GM23248 (cell line): ENCODE results near the gene CLEC2D.

Source experiments
- EZH2 ChIP-seq: fragments of 200-600 bp; sonication (generic); IDR thresholded peaks from 2 replicates; pipeline ENCODE4 v1.6.1; 2018; ENCODE audit warnings: antibody characterized with exemption, mild to moderate bottlenecking; ENCODE audit not compliant: insufficient read depth, poor library complexity, severe bottlenecking
- EZH2phosphoT487 ChIP-seq: fragments of 200-600 bp; sonication (generic); IDR thresholded peaks from 2 replicates; pipeline ENCODE4 v1.6.1; 2018; ENCODE audit warnings: antibody characterized with exemption, moderate library complexity, mild to moderate bottlenecking, low read depth; ENCODE audit not compliant: insufficient read depth

- no peak for TF ChIP-seq EZH2
- TF ChIP-seq EZH2phosphoT487: no peak
Measured at GRCh38 chr12:9648701-9649531, 20.6 kb upstream of the CLEC2D start.
